Endothelial cell (in vitro differentiated cells): ENCODE data around the gene HPS3. TPM values are rescaled to one million over a fixed set of nuclear protein-coding genes. Genes with fewer than 3 reads are reported as not detected.

Experiments
- DNase-seq: peaks from one replicate; pipeline ENCODE4 v3.0.0; 2021; ENCODE audit warnings: low spot score
- H3K27ac Mint-ChIP-seq: one replicate; pipeline ENCODE4 v1.8.0; 2021; ENCODE audit warnings: mixed read lengths, inconsistent platforms; ENCODE audit not compliant: unreplicated experiment
- H3K27me3 Mint-ChIP-seq: one replicate; pipeline ENCODE4 v1.8.0; 2021; ENCODE audit warnings: mild to moderate bottlenecking, moderate library complexity, mixed read lengths, inconsistent platforms; ENCODE audit not compliant: unreplicated experiment
- H3K36me3 Mint-ChIP-seq: one replicate; pipeline ENCODE4 v1.8.0; 2021; ENCODE audit warnings: mild to moderate bottlenecking, low read depth, mixed read lengths, inconsistent platforms; ENCODE audit not compliant: unreplicated experiment
- H3K4me1 Mint-ChIP-seq: one replicate; pipeline ENCODE4 v1.8.0; 2021; ENCODE audit warnings: mild to moderate bottlenecking, mixed read lengths, inconsistent platforms; ENCODE audit not compliant: unreplicated experiment
- H3K4me3 Mint-ChIP-seq: one replicate; pipeline ENCODE4 v1.8.0; 2021; ENCODE audit warnings: mild to moderate bottlenecking, mixed read lengths, inconsistent platforms; ENCODE audit not compliant: unreplicated experiment
- H3K9me3 Mint-ChIP-seq: one replicate; pipeline ENCODE4 v1.8.0; 2021; ENCODE audit warnings: mixed read lengths, inconsistent platforms; ENCODE audit not compliant: unreplicated experiment
- CTCF ChIP-seq: fragments of 200-600 bp; sonication (generic); IDR thresholded peaks from one replicate; pipeline ENCODE4 v1.5.0; 2021; ENCODE audit warnings: antibody characterized with exemption; ENCODE audit not compliant: unreplicated experiment
- total RNA-seq: library from RNA; stranded (reverse); fragmentation: NEBNext Ultra II Directional; extraction: Animal tissue kit (Norgen Biotek cat#: 25700); gene quantifications from one replicate; pipeline ENCODE4 v1.2.1, GENCODE V29; 2021; ENCODE audit not compliant: unreplicated experiment

HPS3 gene
- total RNA-seq, 1 donor from 2014 or later: 18.8 TPM

GRCh38 chr3:149163066-149163465 is 33.6 kb downstream of the HPS3 start:
- H3K27ac Mint-ChIP-seq: no peak overlapping the region
- H3K9me3 Mint-ChIP-seq: no peaks in the 10 kb centered on the region
- peaks cover 4% of the 10 kb centered on the region for H3K36me3 Mint-ChIP-seq
- no peaks in the 10 kb centered on the region for H3K27me3 Mint-ChIP-seq
- no peaks in the 10 kb centered on the region for H3K4me1 Mint-ChIP-seq
- TF ChIP-seq CTCF: no peak
- H3K4me3 Mint-ChIP-seq: no peak overlapping the region
- DNase-seq: no peak

DNA sequence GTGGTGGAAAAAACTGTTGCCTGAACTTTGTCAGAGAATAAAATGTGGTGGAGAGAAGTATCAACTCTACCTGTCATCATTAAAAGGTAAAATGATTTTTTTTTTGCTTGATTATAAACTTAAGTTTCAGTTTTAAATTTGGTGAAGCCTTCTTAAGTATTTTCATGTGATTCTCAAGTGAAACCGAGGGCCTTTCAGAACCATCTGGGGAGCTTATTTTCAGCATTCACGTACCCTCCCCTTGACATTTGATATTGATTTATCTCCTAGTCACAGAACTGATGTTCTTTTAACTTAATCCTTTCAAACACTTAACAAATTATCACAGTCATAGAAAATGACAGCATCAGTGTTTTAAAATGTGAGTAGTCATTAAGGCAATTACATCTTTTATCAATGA is 38.5 kb downstream of the HPS3 start:
- no peak overlapping the region for H3K27ac Mint-ChIP-seq
- no peak overlapping the region for H3K4me3 Mint-ChIP-seq
- H3K27me3 Mint-ChIP-seq: no peaks in the 10 kb centered on the region
- H3K4me1 Mint-ChIP-seq: no peaks in the 10 kb centered on the region
- TF ChIP-seq CTCF: no peak
- DNase-seq: no peak
- no peaks in the 10 kb centered on the region for H3K9me3 Mint-ChIP-seq
- peaks cover 7% of the 10 kb centered on the region for H3K36me3 Mint-ChIP-seq

GRCh38 chr3:149170672-149171071 is 41.2 kb downstream of the HPS3 start:
- Mint-ChIP-seq H3K4me1 (no peaks in the 10 kb centered on the region), H3K36me3 (peaks cover 7% of the 10 kb centered on the region), H3K27ac (no peak overlapping the region), H3K4me3 (no peak overlapping the region), H3K27me3 (no peaks in the 10 kb centered on the region), H3K9me3 (no peaks in the 10 kb centered on the region)
- no peak for DNase-seq
- no peak for TF ChIP-seq CTCF

DNA sequence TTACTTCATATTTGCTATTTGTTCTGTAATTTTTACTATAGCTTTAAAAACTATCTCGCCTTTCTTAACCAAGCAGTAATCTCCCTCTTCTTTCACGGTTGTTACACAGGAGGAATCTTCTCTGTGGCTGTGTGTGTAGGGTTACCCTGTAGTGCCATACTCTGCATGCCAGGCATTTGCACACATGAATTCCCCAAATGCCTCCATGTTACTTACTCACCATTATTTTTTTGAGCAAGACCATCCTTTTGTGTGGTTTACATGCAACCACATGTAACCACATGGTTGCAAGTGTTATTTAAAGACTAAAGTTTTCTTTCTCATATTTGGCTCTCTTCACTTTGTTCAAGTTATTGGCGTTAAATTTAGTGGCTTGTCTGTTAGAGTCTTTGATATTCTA is 45.5 kb downstream of the HPS3 start:
- Mint-ChIP-seq H3K9me3 (no peaks in the 10 kb centered on the region), H3K27me3 (peaks cover 1% of the 10 kb centered on the region), H3K4me3 (no peak overlapping the region), H3K36me3 (peaks cover 11% of the 10 kb centered on the region), H3K4me1 (peaks cover 10% of the 10 kb centered on the region), H3K27ac (no peak overlapping the region)
- DNase-seq: no peak
- TF ChIP-seq CTCF: no peak

GRCh38 chr3:149177122-149177521 is 47.7 kb downstream of the HPS3 start:
- Mint-ChIP-seq H3K4me1 (peaks cover 10% of the 10 kb centered on the region), H3K27me3 (peaks cover 1% of the 10 kb centered on the region), H3K27ac (no peak overlapping the region), H3K4me3 (no peak overlapping the region), H3K36me3 (peaks cover 4% of the 10 kb centered on the region), H3K9me3 (no peaks in the 10 kb centered on the region)
- no peak for DNase-seq
- TF ChIP-seq CTCF: no peak
